Fibroblast of lung (primary cell): ENCODE measurements around the gene MAMLD1. TPM values are rescaled to one million over a fixed set of nuclear protein-coding genes. Genes with fewer than 3 reads are reported as not detected.

Experiments used
- DNase-seq, 2 donors: peaks; one replicate each; pipeline versions ENCODE4 v3.0.0 to v3.0.0-alpha.2; 2010; ENCODE audit warnings: low read depth in 2 of 2
- H2AFZ ChIP-seq: 2 replicates; pipeline ENCODE4 v1.5.1; 2012; ENCODE audit warnings: low read length, control low read depth, inconsistent platforms
- H3K27ac ChIP-seq: 2 replicates; pipeline ENCODE4 v1.5.1; 2011; ENCODE audit warnings: low read length, control low read depth; ENCODE audit not compliant: insufficient read depth
- H3K27me3 ChIP-seq: 2 replicates; pipeline ENCODE4 v1.5.1; 2011; ENCODE audit warnings: mild to moderate bottlenecking, low read length; ENCODE audit not compliant: control insufficient read depth, insufficient read depth
- H3K36me3 ChIP-seq: 2 replicates; pipeline ENCODE4 v1.5.1; 2011; ENCODE audit warnings: low read length; ENCODE audit not compliant: control insufficient read depth, insufficient read depth
- H3K4me1 ChIP-seq: 2 replicates; pipeline ENCODE4 v1.5.1; 2011; ENCODE audit warnings: low read length; ENCODE audit not compliant: control insufficient read depth, insufficient read depth; ENCODE audit errors: extremely low read depth
- H3K4me2 ChIP-seq: 2 replicates; pipeline ENCODE4 v1.5.1; 2011; ENCODE audit warnings: low read length, control low read depth; ENCODE audit not compliant: insufficient read depth; ENCODE audit errors: extremely low read depth
- H3K4me3 ChIP-seq, 4 experiments: fragments of 200-600 bp in 1 of 4; sonication (generic) in 1 of 4; replicated peaks in 1 of 4; 2 replicates each; pipeline ENCODE4 v1.5.1; 2011 to 2016; ENCODE audit warnings: low read length in 4 of 4, low read depth in 3 of 4, mild to moderate bottlenecking in 3 of 4, control low read depth in 2 of 4, inconsistent platforms in 1 of 4, mixed read lengths in 1 of 4; ENCODE audit not compliant: insufficient read depth in 1 of 4; ENCODE audit errors: control extremely low read depth in 1 of 4
- H3K79me2 ChIP-seq: 2 replicates; pipeline ENCODE4 v1.5.1; 2012; ENCODE audit warnings: mild to moderate bottlenecking, low read length, inconsistent platforms; ENCODE audit not compliant: control insufficient read depth, insufficient read depth
- H3K9ac ChIP-seq: 2 replicates; pipeline ENCODE4 v1.5.1; 2011; ENCODE audit warnings: mild to moderate bottlenecking, low read length, control low read depth; ENCODE audit not compliant: insufficient read depth
- H3K9me3 ChIP-seq: 2 replicates; pipeline ENCODE4 v1.5.1; 2012; ENCODE audit warnings: low read depth, low read length; ENCODE audit not compliant: control insufficient read depth, insufficient read depth
- H4K20me1 ChIP-seq: 2 replicates; pipeline ENCODE4 v1.5.1; 2011; ENCODE audit warnings: low read length; ENCODE audit not compliant: control insufficient read depth, insufficient read depth; ENCODE audit errors: extremely low read depth
- CTCF ChIP-seq, 2 donors: IDR thresholded peaks in 1 of 2; conservative IDR thresholded peaks in 1 of 2; 1 replicate in 1 of 2; 2 replicates in 1 of 2; pipeline ENCODE4 v1.5.1; 2011 to 2012; ENCODE audit warnings: low read length in 2 of 2, control low read depth in 1 of 2, inconsistent platforms in 1 of 2, low read depth in 1 of 2, mild to moderate bottlenecking in 1 of 2
- EZH2 ChIP-seq: IDR thresholded peaks from 2 replicates; pipeline ENCODE4 v1.5.1; 2012; ENCODE audit warnings: low read length, control low read depth, mild to moderate bottlenecking; ENCODE audit errors: missing control alignments
- polyA plus RNA-seq, 2 donors: library from polyadenylated mRNA; depleted of rRNA in 1 of 2; stranded (reverse) in 1 of 2; unstranded in 1 of 2; fragments of >200 nt; gene quantifications; 2 replicates each; pipeline ENCODE4 v1.2.1, GENCODE V29; 2011 to 2012; ENCODE audit warnings: missing spikeins in 1 of 2
- total RNA-seq: library from RNA; depleted of rRNA; stranded (reverse); fragments of >200 nt; gene quantifications from 2 replicates; pipeline ENCODE4 v1.2.1, GENCODE V29; 2014

Gene MAMLD1
- total and polyA plus RNA-seq, 2 donors (not counting 1 experiment from before 2014, with no cell fraction given), result 3.6 to 15.5 TPM

DNA sequence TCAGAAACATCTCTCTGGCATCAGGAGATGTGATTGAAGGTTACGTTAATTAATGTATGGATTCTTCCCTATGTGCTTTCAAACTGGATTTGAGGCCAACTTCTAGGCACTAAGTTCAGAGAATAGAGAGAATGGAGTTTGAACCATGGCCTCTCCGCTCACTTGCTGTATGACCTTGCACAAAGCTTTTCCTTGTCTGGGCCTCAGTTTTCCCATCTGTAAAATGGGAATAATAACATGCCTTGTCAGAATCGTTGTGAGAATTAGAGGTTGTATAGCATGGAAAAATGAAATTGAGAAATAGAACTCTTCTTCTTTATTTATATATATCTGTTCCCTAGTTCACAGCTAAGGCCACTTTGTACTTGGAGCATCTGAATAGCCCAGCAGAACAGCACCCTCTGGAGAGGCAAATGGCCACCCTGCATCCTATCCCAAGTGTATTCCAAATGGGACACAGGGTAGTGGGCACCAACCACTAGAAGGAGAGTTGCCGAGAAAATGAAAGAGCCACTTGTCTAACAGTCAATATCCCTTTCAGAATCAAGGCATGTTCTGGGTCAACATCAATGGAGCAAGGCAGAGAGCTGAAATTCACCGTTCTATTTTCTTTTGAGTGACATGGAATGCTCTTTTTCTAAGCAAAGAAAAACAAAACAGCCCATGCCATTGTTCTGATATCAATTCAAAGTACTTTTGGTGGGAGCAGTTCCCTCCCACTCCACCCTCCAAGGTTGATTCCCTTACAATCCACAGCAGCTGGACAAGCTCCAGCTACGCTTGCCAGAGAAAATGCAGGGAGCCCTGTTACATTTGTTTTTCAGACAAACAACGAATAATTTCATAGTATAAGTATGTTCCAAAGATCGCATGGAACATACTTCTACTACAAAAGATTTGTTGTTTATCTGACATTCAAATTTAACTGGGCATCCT lies 182.0 kb downstream of the MAMLD1 start:
- TF ChIP-seq EZH2 (no peak), CTCF (conservative IDR thresholded peaks at IDR 0.05 in 1 of 2, IDR thresholded peaks at IDR 0.05 in 1 of 2; ENCODE audit: low read depth in 1 of 2, low read length in 2 of 2) (no peak)
- no peak for DNase-seq
- Histone ChIP-seq H3K79me2 (no peaks in the 10 kb centered on the region), H3K4me2 (no peak overlapping the region), H2AFZ (no peak overlapping the region), H3K27me3 (no peaks in the 10 kb centered on the region), H4K20me1 (no peaks in the 10 kb centered on the region), H3K9ac (no peak overlapping the region), H3K36me3 (no peaks in the 10 kb centered on the region), H3K4me1 (peaks cover 3% of the 10 kb centered on the region), H3K27ac (no peak overlapping the region), H3K4me3 (no peak overlapping the region), H3K9me3 (no peaks in the 10 kb centered on the region)

DNA sequence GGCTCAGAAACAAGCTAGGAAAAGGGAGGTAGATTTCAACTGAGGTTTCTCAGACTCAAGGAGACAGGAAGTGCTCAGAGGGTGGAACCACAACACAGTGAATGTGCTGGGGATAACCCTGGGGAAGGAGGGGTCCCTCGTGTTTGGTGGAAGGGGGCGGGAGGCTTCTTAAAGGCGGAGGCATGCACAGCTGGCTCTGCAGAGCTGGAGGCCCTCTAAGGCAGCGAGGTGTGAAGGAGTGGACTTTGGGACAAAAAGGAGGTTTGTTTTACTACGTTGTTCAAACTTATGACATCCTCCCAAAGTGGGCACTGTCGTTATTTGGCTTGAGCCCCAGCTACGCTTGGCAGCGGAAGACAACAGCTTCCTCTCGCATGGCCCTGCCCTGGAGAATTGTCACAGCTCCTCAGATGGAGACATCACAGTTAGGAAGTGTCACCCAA lies 183.6 kb downstream of the MAMLD1 start:
- no peak overlapping the region for H3K4me3 ChIP-seq
- no peaks in the 10 kb centered on the region for H3K27me3 ChIP-seq
- peaks cover 3% of the 10 kb centered on the region for H3K4me1 ChIP-seq
- H3K4me2 ChIP-seq, result no peak overlapping the region
- H3K9ac ChIP-seq, result no peak overlapping the region
- DNase-seq, result peak in 1 of 2 donors; percentile 4
- no peaks in the 10 kb centered on the region for H3K9me3 ChIP-seq
- no peaks in the 10 kb centered on the region for H3K36me3 ChIP-seq
- H4K20me1 ChIP-seq, result no peaks in the 10 kb centered on the region
- no peak overlapping the region for H2AFZ ChIP-seq
- no peaks in the 10 kb centered on the region for H3K79me2 ChIP-seq
- no peak overlapping the region for H3K27ac ChIP-seq
- TF ChIP-seq EZH2 (no peak), CTCF (conservative IDR thresholded peaks at IDR 0.05 in 1 of 2, IDR thresholded peaks at IDR 0.05 in 1 of 2; ENCODE audit: low read depth in 1 of 2, low read length in 2 of 2) (no peak)

DNA sequence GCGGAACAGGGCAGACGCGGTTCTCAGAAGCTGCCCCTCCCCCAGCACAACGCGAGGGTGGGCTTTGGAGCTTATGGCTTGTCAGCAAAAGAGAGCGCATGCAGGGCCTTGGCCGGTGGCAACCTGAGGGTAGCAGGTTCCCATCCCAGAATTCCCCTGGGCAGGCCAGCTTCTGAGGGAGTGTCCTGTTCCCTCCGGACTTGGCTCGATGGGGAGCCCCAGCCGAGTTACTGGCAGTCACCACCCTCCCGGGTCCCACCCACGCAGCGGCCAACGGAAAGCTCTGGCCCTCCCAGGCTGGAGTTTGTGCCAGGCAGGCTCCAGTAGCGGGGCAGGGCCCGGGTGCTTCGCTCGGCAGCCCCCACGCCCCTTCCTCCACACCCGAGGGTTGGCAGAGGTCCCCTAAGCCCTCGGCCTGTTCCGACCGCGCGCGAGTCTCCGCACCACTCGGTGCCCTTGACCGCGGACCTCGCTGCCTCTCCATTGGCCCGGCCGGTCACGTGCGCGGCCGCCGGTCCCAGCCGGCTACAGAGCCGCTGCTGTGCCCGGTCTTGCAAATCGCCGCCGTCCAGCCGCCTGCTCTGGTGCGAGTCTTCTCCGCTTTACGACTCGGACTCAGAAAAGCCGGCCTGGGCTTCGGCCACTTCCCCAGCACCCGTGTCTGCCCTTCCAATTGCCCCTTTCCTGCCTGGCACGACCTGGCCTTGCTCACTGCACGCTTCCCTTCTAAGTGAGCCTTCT lies 184.4 kb downstream of the MAMLD1 start:
- DNase-seq, result peak; percentile 45 to 57
- Histone ChIP-seq H4K20me1 (no peaks in the 10 kb centered on the region), H3K4me3 (peak overlapping the region in 1 of 4 experiments; percentile 38), H3K9ac (no peak overlapping the region), H3K4me2 (peak overlapping the region; percentile 35), H3K9me3 (no peaks in the 10 kb centered on the region), H3K27me3 (no peaks in the 10 kb centered on the region), H3K4me1 (peaks cover 3% of the 10 kb centered on the region), H3K36me3 (no peaks in the 10 kb centered on the region), H3K27ac (peak overlapping the region; percentile 27), H3K79me2 (no peaks in the 10 kb centered on the region), H2AFZ (peak overlapping the region; percentile 79)
- no peak for TF ChIP-seq CTCF (conservative IDR thresholded peaks at IDR 0.05 in 1 of 2, IDR thresholded peaks at IDR 0.05 in 1 of 2; ENCODE audit: low read depth in 1 of 2, low read length in 2 of 2)
- TF ChIP-seq EZH2, result no peak
